Stimulated activated naive CD8-positive, alpha-beta T cell treated with anti-CD3 and anti-CD28 coated beads, Interleukin-15, Interleukin-2, amounts not matched to agents 100 U/mL and 50 U/mL, for 24 hours (primary cell): ENCODE measurements around the gene PAQR5.
"Not testable (repeated sequence)": the region's sequence is repeated elsewhere in the genome, so short reads cannot be mapped to it uniquely, and the experiment has no call there.

ENCODE experiments used
- ATAC-seq: fragments of 150-1000 bp; cut with Tn5 transposase; one replicate; pipeline ENCODE4 v1.10.0; 2021
- DNase-seq: peaks from one replicate; pipeline ENCODE4 v3.0.0; 2021

Gene PAQR5, protein sequence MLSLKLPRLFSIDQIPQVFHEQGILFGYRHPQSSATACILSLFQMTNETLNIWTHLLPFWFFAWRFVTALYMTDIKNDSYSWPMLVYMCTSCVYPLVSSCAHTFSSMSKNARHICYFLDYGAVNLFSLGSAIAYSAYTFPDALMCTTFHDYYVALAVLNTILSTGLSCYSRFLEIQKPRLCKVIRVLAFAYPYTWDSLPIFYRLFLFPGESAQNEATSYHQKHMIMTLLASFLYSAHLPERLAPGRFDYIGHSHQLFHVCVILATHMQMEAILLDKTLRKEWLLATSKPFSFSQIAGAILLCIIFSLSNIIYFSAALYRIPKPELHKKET

DNA sequence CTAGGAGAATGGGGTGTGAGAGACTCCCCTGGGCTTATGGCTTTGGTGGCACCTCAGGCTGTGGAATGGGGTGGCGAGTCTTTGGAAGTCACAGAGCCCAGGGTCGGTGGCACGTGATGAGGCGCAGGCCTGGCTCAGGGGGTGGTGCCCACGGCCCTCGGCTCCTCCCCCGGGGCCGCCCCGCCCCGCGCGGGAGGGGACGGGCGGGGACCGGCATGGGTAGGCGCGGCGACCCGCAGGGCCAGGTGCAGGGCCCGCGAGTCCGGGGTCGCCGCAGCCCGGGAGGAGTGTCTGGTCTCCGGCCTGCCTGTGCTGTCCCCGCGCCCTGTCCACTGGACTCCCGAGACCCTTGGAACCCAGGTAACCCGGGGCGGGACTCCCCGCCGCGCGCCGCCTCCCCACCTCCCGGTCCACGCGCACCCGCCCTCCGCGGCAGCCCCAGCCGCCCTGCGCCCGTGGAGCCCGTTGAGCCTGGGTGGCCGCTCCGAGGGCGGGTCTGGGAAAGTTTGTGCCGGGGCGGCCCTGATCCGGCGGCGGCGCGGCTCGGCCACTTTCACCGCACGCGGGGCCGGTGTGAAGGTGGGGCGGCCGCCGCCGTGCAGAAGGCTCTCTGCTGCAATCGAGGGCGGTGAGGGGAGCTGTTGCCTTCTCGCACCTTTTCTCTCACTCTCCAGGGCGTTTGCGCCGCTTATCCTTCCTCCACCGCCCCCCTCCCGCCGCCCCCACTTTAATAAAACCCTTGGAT, at the start of gene PAQR5:
TSS of gene PAQR5 (plus strand) at position 216 of the 745 bp plus-strand sequence. CDS start 61,169 bp downstream, outside the sequence.
- ATAC-seq (peak; percentile 47), DNase-seq (peak; percentile 26)

DNA sequence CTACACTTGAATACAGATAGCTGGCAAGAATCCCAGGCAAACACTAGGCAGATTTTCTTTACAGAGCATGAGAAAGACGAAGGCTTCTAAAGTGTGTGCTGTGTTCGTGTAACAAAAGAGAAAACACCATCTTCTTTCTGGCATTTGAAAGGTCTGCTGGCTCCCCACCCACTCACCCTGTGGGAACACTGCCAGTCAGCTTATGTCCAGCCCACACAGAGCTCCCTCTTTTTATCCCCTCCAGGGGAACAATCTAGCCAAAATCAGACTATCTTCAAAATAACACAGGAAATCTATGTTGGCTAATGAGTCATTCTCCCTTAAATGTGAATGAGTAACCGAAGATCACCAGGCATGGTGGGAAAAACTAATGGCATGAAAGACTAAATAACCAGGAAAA, 45.6 kb upstream of the PAQR5 start:
- DNase-seq (no peak), ATAC-seq (no peak)

DNA sequence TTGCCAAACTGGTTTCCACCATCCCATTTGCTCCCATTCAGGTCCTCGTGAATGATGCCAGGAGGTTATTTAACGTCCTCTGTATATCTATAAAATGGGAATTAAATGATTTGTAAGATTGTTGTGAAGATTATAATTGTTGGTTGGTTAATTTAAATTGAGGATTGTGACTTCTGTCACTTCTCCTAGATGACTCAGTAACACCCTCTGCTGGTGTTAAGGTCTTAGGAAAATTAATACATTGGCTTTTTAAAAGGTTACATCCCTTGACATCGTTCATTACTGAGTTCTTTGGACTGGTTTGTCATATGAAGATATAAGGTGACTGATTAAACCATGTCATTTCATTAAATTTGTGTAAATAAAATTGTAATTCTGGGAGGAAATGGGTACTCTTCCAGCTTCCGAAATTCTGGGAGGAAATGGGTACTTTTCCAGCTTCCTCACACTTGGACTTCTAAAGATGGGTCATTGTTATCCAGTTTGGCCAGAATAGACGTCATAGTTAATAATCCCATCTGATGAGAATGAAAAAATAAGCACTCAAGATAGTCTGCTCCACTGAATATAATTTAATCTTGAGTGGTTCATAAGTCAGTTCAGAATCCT, 33.3 kb upstream of the PAQR5 start:
- ATAC-seq (no peak), DNase-seq (no peak)

DNA sequence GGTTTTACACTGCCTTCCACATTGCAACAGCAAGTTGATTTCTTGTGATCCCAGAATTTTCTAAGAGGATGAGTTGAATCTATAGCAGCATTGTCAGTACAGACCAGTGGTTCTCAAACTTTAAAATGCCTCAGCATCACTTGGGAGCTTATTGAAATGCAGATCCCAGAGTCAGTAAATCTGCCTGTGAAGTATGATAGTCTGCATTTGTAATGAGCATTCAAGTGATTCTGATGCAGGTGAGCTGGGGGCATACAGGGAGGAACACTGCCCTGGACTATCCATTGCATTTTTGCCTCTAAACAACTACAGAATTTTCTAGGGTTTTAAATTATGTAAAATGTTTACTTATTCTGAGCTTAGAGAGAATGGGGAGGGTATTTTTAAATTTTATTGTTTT, 27.5 kb upstream of the PAQR5 start:
- no peak for ATAC-seq
- DNase-seq: no peak

DNA sequence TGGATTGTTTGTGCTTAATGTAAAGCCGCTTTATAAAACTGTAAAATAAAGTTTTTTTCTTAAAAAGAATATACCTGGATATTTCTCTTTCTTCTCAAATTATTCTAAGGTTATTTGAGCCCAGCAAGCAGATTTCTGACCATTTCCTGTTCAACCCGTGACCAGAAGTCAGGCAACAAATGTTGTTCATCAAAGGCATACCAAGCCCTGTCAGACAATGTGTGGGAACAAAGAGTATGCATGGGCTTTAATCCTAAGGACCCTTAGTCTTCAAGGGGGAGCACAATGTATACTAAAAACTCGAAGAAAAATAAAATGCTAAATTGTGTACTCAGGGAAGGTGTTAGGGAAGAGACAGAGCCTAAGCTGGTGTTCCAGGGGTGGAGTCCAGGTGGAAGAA, 26.6 kb upstream of the PAQR5 start:
- DNase-seq: no peak
- ATAC-seq: no peak

DNA sequence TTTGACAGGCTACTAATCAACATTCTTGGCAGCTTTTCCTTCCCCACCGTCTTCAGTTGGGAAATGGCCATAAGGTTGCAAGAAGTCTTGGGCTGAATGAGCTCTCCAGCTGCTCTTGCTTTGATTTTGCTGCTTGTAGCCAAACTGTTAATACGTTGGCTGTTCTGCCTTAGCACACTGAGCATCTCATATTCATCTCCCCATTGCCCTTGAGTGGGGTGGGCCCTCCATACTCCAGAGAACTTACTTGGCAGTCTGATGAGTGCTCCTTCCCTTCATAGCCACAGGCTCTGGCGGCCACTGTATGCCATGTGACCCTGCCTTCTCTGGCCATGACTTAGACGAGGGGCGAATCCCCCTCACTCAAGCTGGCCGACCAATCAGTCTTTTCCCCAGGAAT, 25.8 kb upstream of the PAQR5 start:
- DNase-seq (no peak), ATAC-seq (no peak)

DNA sequence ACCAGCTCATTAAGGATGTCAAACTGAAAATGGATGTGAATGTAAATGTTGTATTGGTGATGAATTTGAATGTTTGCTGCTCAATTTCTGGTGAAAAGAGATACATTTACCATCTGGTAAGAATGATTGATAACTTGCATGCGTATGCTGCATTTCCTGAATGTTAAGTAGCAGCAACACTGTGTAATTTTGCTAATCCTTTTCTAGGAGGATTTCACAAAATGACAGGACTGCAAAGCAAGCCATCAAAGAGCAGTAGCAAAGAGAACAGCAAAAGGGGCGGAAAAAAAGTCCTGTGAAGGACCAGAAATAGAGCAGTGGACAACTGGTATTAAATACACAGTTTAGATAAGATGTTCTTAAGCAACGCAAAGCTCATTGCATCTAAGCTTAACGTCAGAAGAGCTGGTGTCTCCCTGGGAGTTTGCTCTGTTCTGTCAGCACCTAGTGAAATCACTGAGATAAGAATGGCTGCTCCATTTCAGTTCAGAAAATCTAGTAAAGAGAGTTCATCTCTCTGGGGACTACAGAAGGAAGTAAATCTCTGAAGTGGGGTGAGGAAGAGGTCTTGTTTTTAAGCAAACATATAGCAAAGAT, 23.5 kb upstream of the PAQR5 start:
- no peak for DNase-seq
- no peak for ATAC-seq

DNA sequence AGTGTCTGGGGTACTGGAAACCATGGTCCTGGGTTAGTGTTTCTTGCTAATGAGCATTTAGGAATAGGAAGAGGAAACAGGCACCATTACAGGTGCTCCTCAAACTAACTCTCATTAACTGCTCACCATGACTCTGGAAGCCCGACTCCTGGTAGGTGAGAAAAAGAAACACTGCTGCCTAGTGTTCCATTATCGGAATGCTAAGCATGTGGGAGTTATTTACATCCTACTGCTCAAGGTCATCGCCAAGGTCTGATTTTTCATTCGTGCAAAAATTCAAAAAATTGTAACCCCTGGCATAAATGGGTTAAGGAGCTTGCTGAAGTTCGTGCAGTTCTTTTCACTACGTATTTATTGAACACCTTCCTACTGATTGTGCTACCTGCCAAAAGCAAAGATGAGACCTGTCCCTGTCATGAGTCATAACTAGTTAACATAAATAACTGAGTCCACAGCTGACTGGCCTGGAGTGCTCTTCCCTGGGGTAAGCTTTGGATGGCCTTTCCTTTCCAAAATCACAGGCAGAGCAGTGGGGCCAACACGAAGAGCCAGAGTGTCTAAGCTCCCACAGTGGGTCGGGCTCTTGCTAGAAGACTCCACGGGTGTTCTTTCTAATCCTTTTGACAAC, 22.7 kb upstream of the PAQR5 start:
- ATAC-seq (no peak), DNase-seq (no peak)

DNA sequence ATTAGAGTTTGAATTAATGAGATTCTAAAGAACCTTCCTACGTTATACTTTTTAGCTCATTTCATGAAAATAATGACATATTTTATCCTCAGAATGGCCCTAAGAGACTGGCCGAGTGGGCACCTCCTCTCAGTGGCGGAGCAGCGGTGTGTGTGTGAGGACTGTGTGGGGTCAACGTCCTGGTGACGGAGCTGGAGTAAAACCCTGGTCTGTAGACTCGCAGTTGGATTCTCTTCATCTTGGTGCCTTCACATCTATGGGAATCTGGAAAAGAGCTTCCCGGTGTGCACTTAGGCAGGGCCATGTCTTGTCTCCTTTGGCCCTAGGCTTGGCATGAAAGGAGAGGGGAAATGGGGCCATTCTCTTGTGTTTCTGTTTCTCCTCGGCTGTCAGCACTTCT, 21.4 kb upstream of the PAQR5 start:
- no peak for DNase-seq
- ATAC-seq: no peak

DNA sequence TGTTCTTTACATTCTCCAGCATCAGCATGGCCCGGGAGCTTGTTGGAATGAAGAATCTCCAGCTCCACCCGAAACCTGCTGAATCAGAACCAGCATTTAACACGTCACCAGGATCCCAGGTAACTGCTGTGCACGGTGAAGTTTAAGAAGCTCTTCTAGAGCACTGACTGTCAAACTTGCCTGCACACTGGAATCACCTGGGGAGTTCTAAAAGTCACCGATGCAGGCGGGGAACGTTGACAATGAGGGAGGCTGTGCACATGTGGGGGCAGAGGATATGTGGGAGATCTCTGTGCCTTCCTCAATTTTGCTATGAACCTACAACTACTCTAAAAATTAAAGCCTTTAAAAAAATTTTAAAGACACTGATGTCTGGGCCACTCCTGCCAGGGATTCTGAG, 19.1 kb upstream of the PAQR5 start:
- ATAC-seq: no peak
- DNase-seq: no peak

DNA sequence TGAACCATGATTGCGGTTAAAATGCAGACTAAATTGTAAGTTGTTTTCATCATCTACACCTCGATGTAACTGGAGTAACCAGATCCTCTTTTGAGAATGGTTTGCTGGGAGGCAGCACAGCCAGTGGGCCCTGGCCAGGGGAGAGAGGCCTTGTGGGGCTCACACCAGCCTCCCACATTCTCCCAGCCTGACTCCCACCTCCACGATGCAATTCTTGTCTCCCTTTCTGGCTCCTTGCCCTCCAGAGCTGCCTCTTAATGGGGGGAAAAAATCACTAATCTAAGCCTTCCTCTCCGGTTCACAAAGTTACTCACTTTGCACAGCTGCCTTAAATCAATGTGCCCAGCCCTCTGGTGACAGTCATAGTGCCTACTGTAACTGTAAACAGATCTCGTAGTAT, 17.9 kb upstream of the PAQR5 start:
- DNase-seq: no peak
- no peak for ATAC-seq

DNA sequence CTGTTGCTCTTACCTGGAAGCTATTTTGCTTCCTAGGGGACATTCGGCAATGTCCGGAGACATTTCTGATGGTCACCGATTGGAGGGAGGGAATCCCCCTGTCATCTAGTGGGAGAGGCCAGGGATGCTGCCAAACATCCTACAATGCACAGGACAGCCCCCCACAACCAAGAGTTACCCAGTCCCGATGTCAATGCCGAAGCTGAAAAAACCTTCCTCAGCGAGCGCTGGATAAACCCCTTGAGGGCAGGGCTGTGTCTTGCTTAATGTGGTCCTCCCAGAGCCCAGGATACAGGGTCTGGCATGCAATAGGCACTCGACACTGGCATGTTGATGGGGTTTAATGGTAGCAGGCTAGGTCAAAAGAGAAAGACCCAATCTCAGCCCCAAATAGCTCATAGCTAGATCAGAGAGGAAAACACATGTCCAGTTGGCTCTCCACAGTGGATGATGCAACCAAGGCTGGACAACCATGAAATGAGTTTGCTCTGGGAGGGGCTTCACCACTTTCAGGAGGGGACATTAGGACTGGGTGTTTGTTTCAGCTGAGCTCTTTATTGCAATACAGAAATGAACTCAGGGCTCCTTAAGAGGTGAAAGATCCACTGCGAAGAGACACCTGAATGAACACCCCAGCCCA, 16.5 kb upstream of the PAQR5 start:
- no peak for ATAC-seq
- DNase-seq: no peak

DNA sequence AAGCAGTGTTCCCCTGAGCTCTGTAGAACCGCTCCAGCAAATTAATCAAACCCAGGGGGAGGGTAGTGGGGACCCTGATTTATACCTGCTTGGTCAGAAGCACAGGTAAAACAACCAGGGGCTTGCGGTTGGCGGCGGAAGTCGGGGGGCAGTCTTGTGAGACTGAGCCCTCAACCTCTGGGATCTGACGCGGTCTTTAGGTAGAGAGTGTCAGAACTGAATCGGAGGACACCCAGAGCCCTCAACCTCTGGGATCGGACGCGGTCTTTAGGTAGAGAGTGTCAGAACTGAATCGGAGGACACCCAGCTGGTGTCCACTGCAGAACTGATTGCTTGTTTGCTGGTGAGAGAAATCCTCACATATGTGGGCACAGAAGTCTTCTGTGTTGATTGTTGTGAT, 12.9 kb upstream of the PAQR5 start:
- ATAC-seq: no peak
- no peak for DNase-seq

DNA sequence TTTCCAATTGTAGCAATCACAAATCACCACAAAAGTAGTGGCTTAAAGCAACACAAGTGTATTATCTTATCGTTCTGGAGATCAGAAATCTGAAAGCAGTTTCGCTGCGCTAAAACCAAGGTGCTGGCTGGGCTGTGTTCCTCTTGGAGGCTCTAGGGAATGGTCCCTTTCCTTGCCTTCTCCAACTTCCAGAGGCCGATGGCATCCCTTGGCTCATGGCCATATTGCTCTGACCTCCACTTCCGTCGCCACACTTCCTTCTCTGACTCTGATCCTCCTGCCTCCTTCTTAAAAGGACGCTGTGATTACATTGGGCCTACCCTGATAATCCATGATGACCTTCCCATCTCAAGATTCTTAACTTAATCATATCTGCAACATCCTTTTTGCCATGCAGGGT, 10.7 kb upstream of the PAQR5 start:
- DNase-seq (no peak), ATAC-seq (no peak)

DNA sequence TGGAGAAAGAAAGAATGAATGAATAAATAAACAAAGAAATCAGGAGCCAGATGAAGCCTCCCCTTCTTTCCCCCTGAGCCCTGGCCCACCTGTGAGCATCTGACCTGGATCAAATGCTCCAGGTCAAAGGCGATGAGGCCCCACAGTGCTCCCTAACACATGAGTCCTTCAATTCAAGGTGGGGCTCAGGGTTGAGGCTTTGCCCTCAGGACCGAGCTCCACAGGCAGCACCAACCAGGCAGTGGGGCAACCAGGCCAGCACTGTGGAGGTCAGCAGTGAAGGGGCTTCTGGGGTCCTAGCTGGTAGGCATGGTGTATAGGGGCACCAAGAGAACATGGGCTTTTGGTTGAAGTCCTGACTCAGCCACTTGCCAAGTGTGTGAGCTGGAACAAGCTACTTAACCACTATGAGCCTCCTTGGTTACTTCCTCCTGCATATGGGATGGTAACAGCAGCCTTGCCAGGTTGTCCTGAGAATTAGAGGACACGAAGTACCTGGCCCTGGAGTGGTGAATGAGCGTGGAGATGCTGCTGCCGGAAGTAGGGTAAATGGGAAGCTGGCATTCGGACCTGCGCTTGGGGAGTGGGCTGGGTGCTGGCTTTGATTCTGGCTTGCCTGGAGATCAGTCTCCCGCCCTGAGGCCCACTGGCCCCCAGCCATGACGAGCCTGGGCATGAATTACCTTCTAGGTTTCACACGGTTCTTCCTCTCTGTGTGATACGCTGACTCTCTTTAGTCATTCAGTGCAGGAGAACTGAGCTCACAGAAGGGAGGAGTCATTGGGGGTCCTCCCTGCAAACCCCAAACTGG, 10.0 kb upstream of the PAQR5 start:
- ATAC-seq (no peak), DNase-seq (no peak)

DNA sequence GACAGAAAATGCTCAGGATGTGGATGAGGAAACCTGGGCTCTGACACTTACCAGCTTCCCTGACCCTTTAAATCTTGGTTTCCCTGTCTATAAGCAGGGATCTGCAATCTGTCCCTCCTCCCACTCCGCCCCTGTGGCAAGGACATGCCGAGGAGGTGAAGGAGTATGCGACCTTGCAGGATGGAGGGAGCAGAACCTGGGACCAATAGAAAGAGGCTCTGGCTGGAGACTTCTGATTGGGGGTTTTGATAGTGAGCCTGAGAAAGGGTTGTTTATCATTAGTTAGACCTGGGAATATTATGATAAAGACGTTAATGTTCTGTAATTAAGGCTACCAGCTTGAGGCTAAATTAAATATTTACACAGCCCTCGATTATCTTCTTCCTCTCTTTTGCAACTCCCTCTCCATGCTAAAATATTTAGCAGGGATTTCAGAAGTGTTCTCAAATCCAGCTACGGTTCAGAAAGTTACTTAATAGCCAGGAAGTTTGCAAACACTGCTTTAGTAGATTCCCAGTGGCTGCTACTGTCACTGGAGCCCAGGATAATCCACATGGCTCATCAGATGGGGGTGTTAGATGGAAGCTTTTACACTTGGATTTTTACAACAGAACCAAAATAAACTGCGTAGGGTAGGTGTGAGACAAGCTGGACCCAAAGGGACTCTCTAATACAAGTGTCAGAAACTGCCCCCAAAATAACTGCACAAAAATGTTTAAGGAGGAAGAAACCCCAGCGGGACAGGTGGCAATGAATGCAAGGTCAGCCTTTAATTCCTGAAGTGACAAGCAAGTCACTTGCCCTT, 9.2 kb upstream of the PAQR5 start:
- DNase-seq: no peak
- no peak for ATAC-seq

DNA sequence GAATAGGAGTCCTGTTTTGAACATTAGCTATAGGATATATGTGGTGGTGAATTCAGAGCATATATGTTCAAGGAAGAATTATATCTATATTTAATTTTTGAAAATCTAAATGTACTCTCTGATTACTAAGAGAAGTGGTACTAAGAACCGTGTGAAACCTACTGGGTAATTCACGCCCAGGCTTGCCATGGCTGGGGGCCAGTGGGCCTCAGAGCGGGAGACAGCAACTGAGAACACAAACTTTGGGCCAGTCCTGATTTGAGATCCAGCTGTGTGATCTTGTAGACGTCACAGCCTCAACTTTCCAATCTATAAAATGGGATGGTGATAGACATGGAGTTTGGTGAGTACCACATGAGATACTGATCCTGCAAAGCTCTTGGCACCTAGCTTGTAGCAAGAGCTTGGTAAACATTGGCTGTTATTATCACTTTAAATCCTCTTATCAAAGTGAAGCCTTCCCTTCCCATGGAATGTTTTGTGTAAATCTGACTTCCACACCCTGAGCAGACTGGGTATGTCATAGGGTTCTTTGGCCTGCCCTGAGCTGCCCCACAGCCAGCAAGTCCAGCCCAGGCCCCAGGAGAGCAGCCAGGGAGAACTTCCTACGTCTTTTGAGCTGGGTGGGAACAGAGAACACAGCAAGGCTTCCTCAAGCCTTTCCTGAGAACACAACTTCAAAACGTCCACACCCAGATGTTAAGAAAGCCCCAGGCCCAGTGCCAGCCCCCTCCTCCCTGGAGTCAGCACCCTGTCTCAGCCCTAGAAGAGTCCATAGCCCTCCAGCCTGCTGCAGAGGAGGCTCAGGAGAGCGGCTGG, 8.2 kb upstream of the PAQR5 start:
- DNase-seq: no peak
- no peak for ATAC-seq

DNA sequence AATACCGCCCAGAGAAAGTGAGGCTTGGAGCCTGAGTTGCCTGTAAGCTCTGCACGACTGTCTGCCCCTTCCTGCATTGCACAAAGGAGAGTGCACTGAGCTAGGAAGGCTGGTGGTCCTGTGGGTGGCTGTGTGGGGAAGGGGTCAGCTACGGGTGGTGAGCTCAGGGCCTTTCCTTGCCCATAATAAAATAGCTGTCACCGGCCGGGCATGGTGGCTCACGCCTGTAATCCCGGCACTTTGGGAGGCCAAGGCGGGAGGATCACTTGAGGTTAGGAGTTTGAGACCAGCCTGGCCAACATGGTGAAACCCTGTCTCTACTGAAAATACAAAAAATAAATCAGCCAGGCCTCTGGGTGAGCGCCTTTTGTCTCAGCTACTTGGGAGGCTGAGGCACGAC, 7.1 kb upstream of the PAQR5 start:
- ATAC-seq, DNase-seq: not testable (repeated sequence)

DNA sequence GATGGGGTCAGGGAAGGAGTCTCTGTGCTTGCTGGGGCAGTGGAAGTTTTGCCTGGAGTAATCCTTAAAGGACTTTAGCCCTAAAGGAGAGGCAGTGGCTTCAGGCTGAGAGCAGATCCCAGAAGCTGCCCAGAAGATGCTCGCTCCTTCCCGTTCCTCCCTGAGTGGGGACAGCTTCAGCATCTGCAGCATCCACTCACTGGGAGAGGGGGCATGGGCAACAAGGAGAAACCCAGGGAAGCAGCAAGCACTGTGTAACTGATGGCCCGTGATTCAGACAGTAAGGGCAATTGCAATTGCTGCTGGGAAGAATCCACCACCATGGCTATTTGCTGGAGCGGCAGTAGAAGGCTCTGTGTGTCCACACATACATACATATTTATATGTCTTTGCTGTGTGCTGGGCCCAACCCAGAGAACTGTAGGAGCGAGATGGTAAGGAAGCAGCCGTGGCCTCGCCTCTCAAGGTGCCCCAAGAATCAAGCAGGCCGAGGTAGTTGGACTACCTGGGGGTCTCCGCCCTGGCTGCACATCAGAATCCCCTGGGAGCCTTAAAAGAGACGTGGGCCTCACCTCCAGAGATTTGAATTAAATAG, 5.8 kb upstream of the PAQR5 start:
- ATAC-seq (no peak), DNase-seq (no peak)
